Skin epidermis (tissue), 12 donors: ENCODE results near the gene CCDC33.

Experiments
- H3K27ac ChIP-seq, 21 experiments: fragments of 200-600 bp; sonication (generic) in 11 of 21; one replicate each; pipeline ENCODE4 v1.5.0; 2020; ENCODE audit warnings: mild to moderate bottlenecking in 3 of 21, inconsistent platforms in 2 of 21, moderate library complexity in 2 of 21
- H3K4me3 ChIP-seq, 7 experiments: fragments of 200-600 bp; sonication (generic) in 2 of 7; one replicate each; pipeline ENCODE4 v1.5.0; 2020; ENCODE audit warnings: inconsistent platforms in 2 of 7, mild to moderate bottlenecking in 2 of 7, moderate library complexity in 1 of 7

CCDC33 gene

GRCh38 chr15:74235962-74236361 lies at the start of gene CCDC33:
CCDC33 (plus strand) TSS chr15:74236326; CDS start chr15:74236720, 394 bp downstream.
- H3K4me3 ChIP-seq: no peak within 1 kb of the TSS
- no peak within 1 kb of the TSS for H3K27ac ChIP-seq

DNA sequence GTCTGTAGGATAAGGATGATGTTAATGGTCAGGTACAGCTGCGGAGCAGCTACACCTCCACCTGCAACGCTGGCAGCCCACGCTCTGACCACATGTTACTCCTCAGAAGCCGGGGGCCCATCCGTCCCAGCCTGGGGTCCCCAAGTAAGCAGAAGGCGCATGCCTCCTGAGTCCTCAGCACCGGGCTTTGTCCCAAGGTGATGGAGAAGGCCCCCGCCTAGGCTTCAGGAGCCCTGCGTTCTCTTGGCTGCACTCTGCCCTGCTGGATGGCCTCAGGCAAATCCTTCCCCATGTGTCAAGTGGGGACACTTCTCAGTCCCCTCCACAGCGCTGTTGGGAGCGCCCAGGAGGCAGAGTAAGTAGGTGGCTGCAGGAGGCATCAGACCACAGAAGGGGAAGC lies 47.9 kb upstream of the CCDC33 start:
- no peak overlapping the region for H3K4me3 ChIP-seq
- no peak overlapping the region for H3K27ac ChIP-seq

DNA sequence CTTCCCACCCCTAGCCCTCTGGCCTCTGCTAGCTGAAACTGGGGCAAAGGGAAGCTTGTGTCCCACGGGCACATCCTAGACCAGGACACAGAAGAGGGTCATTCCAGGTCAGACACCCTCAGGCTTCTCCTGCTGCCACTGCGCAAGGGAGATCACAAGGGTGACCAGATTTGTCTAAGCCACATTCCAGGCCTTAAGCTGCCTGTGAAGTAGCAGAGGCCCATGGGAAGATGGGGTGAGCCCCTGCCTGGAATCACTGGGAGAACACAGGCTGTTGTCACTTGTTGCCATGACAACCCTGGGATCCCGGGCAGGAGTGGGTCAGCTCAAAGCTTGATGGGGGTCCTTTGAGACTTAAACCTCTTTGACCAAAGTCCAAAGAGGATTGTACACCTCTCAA lies 44.3 kb upstream of the CCDC33 start:
- H3K27ac ChIP-seq: no peak overlapping the region
- H3K4me3 ChIP-seq: no peak overlapping the region

GRCh38 chr15:74192751-74193150 lies 43.4 kb upstream of the CCDC33 start:
- no peak overlapping the region for H3K4me3 ChIP-seq
- peak overlapping the region in 1 of 21 experiments; percentile 33 for H3K27ac ChIP-seq

DNA sequence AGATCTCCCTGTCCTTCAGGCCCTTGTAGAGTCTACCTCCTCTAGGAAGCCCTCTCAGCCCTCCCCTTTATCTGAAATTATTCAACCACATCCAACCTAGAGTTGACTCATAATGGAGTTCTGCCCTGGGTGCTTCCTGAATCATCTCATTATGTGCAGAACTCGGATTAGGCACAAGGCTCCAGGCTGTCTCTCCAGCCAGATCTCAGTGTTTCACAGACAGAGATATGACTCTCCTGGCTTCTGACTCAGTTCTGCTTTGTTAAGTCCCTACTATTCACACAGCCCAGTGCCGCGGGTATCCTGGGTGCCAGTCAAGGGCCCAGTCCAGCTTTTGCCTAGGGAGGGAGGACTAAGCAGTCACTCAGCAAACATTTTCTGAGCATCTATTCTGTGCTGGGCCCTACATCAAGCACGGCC lies 42.8 kb upstream of the CCDC33 start:
- H3K27ac ChIP-seq: peak overlapping the region in 6 of 21 experiments; percentile 7 to 78 (median 46)
- no peak overlapping the region for H3K4me3 ChIP-seq

GRCh38 chr15:74193905-74194304 lies 42.2 kb upstream of the CCDC33 start:
- H3K27ac ChIP-seq: peak overlapping the region in 6 of 21 experiments; percentile 7 to 78 (median 46)
- H3K4me3 ChIP-seq: no peak overlapping the region

DNA sequence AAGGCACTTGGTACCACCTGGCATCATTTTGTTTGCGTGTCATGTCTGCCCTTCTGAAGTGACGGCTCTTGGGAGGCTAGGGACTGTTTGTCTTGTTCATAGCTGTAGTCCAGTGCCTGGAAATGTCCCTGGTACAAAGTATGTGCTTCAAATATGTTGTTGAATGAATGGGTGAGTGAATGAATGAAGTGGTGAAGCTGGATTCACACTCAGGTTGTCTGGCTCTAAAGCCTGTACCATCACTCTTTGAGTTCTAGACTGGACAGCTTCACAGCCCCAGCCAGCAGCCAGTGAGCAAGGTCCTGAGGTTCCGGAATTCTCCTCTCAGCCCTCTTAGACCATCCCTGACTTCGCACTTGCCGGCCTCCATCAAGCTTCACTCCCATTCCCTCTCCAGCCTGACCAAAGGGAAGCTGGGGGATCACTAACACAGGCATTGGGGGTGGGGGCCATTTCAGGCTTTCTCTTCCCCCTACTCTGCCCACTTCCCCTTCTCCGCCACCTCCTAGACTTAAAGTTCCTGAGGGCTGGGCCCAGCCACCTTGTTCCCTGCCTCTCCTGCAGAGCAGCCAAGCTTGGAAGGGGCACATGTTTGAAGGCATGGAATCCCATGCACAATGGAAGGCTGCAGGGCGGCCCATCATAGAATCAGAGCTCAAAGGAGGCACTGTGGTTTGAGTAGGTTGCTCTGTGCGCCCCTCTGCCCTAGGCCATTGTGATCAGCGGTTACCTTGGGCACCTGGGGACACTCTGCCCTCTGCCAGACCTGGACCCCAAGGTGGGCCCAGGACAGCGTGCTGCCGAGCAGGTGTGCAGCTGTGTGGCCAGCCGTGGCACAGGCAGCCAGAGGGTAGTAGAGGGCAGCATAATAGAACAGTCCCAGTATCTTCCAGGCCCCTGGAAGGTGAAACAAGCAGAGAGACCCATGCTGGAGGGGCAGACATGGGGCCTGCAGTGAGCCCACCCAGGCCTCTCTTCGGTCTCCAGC lies 41.3 kb upstream of the CCDC33 start:
- H3K4me3 ChIP-seq: no peak overlapping the region
- H3K27ac ChIP-seq: peak overlapping the region in 1 of 21 experiments; percentile 78

DNA sequence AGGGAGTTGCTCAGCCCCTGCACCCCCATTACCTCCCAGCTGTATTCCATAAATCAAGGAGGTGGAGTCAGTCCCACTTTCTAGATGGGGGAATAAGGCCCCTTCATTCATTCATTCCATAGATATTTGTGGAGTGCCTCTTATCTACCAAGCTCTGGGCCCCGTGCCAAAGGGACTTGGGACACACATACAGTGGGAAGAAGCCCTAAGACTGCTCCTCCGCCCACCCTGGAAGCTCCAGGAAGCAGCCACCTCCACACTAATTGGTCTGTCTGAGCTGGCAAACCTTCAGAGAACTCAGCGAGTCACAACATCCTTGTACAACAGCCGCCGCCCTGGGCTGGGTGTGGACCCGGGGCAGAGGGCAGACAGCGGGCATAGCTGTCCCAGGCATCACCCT lies 40.0 kb upstream of the CCDC33 start:
- no peak overlapping the region for H3K4me3 ChIP-seq
- H3K27ac ChIP-seq: peak overlapping the region in 2 of 21 experiments; percentile 14 to 57

DNA sequence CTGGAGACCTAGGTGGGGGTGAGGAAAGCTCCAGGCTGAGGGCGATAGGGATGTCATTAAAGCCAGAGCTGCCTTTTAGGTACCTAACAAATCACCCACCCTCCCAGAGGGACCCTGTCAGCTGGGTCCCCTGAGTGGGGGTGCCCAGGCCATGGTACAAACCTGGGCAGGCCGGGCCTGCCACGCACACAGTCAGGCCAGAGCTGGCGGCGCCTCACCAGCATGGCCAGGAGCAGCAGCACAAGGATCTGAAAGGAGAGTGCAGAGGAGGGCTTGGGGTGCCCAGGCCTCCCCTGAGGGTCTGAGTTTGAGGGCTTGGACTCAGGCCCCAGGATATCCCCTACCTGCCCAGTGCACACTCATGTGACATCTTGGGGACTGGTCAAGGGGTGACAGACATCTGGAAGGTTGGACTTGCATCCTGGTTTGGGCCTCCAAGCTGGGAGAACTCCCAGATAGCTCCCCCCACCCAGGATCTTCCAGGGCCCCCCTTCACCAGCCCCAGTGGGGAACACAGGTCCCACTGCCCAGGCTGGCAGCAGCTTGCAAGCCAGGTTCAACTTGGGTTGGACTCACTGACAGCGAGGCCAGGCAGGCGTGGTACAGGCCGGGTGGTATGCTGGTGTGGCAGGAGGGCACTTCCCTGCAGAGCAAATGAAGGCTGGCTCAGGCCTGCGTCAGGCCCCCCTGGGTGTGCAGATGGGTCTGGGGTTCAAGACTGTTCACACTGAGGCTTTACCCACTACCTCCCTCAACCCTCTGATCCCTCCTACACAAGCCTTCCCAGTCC lies 38.8 kb upstream of the CCDC33 start:
- H3K27ac ChIP-seq: peak overlapping the region in 3 of 21 experiments; percentile 14 to 57 (median 25)
- no peak overlapping the region for H3K4me3 ChIP-seq

- Histone ChIP-seq H3K27ac (peak overlapping the region in 1 of 21 experiments; percentile 82), H3K4me3 (no peak overlapping the region)
Observed at GRCh38 chr15:74199297-74199652, 36.9 kb upstream of the CCDC33 start.

GRCh38 chr15:74200412-74200815 lies 35.7 kb upstream of the CCDC33 start:
- Histone ChIP-seq H3K4me3 (no peak overlapping the region), H3K27ac (peak overlapping the region in 1 of 21 experiments; percentile 82)

GRCh38 chr15:74200871-74201419 lies 35.2 kb upstream of the CCDC33 start:
- Histone ChIP-seq H3K27ac (peak overlapping the region in 4 of 21 experiments; percentile 29 to 82 (median 43)), H3K4me3 (no peak overlapping the region)

GRCh38 chr15:74201710-74202420 lies 34.3 kb upstream of the CCDC33 start:
- Histone ChIP-seq H3K4me3 (no peak overlapping the region), H3K27ac (peak overlapping the region in 4 of 21 experiments; percentile 16 to 82 (median 48))

- H3K27ac ChIP-seq: peak within 1 kb of the TSS in 6 of 21 experiments; percentile 6 to 82 (median 42)
Observed at GRCh38 chr15:74202452-74203401, 33.4 kb upstream of the CCDC33 start, which contains the start of gene STRA6. STRA6 (minus strand) TSS chr15:74202787; CDS start chr15:74202267, 520 bp downstream.

DNA sequence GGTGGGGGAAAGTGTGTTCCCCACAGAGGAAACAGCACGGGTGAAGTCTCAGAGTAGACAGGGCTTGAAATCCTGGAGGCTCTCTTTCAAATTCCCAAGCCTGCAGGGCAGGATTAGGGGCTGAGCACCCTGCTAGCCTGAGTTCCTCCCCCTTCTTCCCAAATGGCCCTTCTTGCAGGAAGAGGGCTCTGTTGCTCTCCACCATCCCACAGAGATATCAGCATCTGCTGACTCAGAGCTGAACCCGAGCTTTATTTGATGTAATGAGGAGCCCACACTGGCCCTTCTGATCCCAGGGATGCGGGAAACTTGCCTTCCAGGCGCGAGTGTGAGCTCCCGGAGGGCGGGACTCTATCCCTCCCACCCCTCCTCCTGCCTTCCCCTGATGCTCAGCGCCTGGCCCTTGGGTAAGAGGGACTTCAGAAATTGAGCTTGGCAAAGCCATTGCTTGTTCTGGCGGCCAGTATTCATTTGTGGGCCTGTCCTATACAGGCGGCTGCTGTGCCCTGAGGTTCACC lies 32.2 kb upstream of the CCDC33 start:
- Histone ChIP-seq H3K27ac (no peak overlapping the region), H3K4me3 (no peak overlapping the region)

More at GRCh38 chr15:74202452-74203401, 33.4 kb upstream of the CCDC33 start, which contains the start of gene STRA6:
- no peak within 1 kb of the TSS for H3K4me3 ChIP-seq

- no peak overlapping the region for H3K4me3 ChIP-seq
- H3K27ac ChIP-seq: no peak overlapping the region
Observed at GRCh38 chr15:74205582-74205947, 30.6 kb upstream of the CCDC33 start.

DNA sequence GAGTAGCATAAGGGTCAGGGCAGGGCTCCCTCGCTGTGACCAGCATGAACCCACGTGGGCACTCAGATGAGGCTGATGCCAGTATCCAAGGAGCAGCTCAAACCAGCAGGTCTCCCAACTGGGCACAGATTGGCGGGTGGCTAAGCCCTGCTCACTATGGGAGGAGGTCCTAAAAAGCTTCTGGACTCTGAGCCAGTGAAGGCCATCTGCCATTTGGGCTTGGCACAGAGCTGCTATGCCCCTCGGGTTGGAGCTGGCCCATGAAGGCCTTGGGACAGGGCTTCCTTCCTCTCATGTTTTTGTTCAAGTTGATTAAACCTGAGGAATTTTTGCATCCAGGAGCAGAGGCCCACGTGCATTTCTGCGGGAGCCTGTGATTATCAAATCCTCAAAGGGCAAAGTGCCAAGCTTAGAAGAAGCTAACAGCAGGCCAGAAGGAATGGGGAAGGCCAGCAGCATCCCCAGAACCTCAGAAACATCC lies 29.3 kb upstream of the CCDC33 start:
- Histone ChIP-seq H3K4me3 (no peak overlapping the region), H3K27ac (no peak overlapping the region)
